GM08714 (cell line): ENCODE measurements around the gene SMC6.

Experiments
- H3K4me3 ChIP-seq: fragments of 200-500 bp; sonication (Bioruptor generic); 2 replicates; pipeline ENCODE4 v1.5.1; 2014; ENCODE audit warnings: mild to moderate bottlenecking, low read length, inconsistent platforms
- ZNF274 ChIP-seq: IDR thresholded peaks from 2 replicates; pipeline ENCODE4 v1.6.1; 2012; ENCODE audit warnings: mild to moderate bottlenecking, low read depth, low read length

Gene SMC6

GRCh38 chr2:17786727-17787126 lies 33.1 kb upstream of the SMC6 start:
- H3K4me3 ChIP-seq = no peak overlapping the region
- no peak for TF ChIP-seq ZNF274

- TF ChIP-seq ZNF274 = no peak
- H3K4me3 ChIP-seq = no peak overlapping the region
Measured at GRCh38 chr2:17781482-17781881, 27.9 kb upstream of the SMC6 start.

DNA sequence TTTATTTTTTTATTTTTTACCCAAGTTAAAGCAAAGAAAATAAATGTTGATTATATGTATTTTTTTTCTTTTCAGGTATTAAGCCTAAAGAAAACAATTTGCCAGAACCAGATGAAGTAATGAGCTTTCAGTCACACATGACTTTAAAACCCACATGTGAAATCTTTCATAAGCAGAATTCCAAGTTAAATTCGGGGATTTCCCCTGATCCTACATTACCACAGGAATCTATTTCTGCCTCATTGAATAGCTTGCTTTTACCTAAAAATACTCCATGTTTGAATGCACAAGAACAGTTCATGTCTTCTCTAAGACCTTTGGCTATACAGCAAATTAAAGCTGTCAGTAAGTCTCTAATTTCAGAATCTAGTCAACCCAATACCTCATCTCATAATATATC lies 26.9 kb upstream of the SMC6 start:
- TF ChIP-seq ZNF274 = no peak
- H3K4me3 ChIP-seq = no peak overlapping the region

DNA sequence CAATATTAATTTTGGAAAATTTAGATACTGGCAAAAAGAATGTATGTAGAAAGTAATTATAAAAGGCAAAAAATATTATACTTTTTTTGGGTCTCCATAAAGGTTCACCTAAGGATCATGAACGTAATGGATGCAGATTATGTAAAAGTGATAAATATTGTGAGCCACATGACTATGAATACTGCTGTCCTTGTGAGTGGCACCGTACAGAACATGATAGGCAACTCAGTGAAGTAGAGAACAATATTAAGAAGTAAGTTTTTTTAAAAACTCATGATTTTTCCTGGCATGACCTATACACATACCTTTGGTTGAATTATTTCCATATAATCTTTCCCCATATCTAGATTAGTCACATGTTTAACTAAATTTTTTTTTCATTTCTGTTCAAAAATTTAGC lies 18.9 kb upstream of the SMC6 start:
- no peak for TF ChIP-seq ZNF274
- H3K4me3 ChIP-seq = no peak overlapping the region

DNA sequence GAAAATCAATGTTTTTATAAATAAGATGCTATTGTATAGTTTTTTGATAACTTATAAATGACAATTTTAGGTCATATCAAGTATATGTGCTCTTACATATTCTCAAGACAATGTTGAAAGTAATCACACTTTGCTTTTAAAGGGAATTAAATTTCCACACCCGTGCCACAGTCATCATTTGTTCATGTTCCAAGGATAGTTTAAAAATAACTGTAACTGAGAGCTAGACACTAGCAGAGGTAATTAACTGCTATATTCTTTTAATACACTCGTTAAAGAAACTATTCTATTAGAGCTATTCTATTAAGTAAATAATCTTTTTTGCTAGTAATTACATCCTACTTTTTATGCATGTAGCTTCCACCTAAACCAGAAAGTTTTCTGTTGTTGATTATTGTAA lies 18.3 kb upstream of the SMC6 start:
- TF ChIP-seq ZNF274 = no peak
- H3K4me3 ChIP-seq = no peak overlapping the region

GRCh38 chr2:17768894-17769293 lies 15.3 kb upstream of the SMC6 start:
- no peak overlapping the region for H3K4me3 ChIP-seq
- TF ChIP-seq ZNF274 = no peak

DNA sequence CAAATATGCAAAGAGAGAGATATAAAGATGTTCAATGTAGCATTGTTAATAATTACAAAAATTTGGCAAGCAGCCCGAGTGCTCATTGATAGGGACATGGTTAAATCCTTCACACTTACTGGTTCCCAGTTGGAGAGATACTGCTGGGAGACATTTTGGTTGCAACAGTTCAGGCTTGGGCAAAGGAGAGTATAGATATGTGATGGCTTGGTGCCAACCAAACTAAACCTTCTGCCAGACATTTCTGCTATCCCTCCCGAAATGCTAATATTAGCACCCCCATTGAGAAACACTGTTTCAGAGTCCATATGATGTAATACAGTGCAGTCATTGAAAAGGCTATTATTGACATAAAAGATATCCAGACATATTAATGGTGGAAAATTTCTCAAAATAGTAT lies 11.8 kb upstream of the SMC6 start:
- no peak overlapping the region for H3K4me3 ChIP-seq
- no peak for TF ChIP-seq ZNF274

DNA sequence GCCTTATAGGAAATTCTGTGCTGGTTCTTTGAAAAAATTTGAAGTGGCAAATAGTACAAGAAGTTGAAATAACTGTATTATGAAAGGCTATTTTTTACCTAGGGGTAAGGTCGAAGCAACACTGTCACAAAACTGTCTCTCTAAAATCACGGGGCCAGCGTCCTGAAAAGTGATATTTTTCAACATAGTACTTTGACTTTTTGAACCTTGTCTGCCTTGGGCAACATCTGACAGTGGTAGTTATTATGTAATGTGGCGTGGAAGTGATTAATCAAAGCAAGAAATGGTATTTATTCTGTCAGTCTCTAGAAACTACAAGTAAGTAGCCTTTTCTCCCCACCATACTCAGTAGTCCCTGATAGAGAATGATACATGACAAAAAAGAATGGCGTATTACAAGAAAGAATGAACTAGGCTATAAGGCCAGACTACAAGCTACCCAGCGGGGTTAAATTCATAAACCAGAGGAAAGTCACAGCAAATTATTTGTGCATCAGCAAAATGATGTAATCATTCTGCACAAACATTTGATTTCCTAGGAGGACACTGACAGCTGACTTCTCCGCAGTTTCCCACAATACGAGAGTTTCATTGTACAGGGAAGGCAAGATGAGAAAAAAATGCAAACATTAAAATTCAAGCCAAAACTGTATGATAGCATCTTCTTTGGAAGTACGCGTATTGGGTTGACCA lies 10.2 kb upstream of the SMC6 start:
- TF ChIP-seq ZNF274 = no peak
- H3K4me3 ChIP-seq = no peak overlapping the region

DNA sequence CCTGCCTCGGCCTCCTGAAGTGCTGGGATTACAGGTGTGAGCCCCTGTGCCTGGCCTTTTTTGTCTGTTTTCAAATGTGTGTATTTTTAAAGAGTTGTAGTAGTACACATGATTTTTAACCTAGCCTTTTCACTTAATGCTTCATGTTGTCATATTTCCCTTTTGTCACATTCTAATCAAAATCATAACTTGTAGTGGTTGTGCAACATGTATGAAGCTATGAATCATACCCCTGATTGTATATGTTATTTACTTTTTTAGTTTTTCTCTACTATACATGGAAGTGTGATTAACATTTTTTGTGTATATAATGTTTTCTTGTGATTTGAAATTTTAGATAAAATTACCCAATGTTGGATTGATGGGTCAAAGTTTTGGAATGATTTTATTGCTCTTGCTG lies 8.8 kb upstream of the SMC6 start:
- no peak for TF ChIP-seq ZNF274
- no peak overlapping the region for H3K4me3 ChIP-seq

- TF ChIP-seq ZNF274 = no peak
- no peak overlapping the region for H3K4me3 ChIP-seq
Measured at GRCh38 chr2:17759805-17760204, 6.2 kb upstream of the SMC6 start.

DNA sequence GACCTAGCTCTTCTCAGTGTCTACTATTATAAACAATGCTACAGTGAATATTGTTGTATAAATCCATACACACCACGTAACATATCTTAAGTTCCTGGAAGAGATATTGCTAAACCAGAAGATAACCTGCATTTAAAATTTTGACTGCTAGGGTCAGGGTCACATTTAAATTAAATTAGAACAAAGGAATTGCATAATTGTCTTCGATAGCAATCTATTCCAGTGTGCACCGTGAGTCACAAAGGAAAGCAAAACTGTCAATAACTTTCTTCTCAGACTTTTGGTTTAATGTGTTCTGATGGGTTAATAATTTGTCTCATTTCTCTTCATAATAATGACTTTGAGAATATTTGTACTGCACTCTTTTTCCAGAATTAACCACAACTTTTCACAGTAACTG lies 4.5 kb upstream of the SMC6 start:
- H3K4me3 ChIP-seq = no peak overlapping the region
- no peak for TF ChIP-seq ZNF274

DNA sequence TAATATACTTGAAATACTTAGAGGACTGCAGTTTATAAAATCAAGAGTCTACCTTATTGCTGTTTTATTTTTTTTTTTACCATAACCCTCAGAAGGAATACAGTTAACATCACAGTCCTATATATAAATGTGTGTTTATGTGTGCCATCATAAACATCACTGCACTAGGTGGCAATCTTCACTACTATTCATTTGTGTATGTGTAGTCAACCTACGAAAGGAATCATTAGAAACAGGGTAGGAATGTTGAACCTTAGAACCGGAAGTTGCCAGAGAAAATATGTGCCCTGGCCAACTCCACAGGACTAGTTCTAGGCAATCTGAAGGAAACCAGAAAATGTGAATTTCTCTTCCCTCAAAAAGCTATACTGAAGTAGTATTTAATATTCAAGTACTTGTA lies 3.7 kb upstream of the SMC6 start:
- H3K4me3 ChIP-seq = no peak overlapping the region; the same call in 1 of the 2 replicates
- no peak for TF ChIP-seq ZNF274

GRCh38 chr2:17756668-17757067 lies 3.1 kb upstream of the SMC6 start:
- TF ChIP-seq ZNF274 = no peak
- H3K4me3 ChIP-seq = no peak overlapping the region

- H3K4me3 ChIP-seq = peak overlapping the region; percentile 98
- no peak for TF ChIP-seq ZNF274
Measured at GRCh38 chr2:17754773-17755425, 1.3 kb upstream of the SMC6 start.

DNA sequence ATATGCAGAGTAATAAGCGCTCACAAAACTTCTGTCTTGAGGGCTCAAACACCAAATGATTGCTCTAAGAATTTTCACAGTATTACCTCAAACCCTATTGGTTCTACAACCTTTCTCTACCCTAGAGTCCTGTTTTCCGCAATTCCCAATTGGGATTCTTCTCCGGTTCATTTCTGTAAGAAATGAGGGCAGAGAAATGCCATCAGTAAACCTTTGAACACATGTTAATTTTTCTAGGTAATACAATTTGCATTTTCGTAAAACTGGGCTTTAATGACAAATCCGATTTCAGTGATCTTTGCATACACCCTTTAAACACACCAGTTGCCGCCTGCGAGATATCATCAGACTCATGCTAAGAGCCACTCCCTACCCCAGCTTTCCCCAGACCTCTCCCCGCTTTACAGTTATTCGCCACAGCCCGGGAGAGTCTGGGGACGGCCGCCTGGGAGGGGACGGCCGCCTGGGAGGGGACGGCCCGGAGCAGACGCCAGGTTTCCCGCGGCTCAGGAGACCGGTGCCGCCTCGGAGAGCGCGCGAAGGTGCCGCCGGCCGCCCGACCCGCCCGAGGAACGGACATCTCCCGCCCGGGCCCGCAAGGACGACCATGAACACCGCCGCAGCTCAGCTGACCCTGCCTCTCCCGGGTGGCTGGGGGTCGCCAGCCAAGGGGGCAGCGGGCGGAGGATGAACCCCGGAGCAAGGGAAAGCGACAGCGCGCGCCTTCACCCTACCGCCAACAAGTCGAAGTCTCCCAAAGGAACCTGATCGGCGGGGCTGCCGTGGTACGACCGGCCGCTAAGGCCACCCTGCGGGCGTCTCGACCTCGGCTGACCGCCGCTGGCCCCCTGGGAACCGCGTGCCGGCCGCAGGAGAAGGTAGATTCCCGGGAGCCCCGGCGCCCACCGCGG lies 463 bp downstream of the SMC6 start:
- TF ChIP-seq ZNF274 = no peak
- H3K4me3 ChIP-seq = peak overlapping the region; percentile 98
